HG02840 (cell line): ENCODE results near the gene DISC1.

Experiments
- ATAC-seq: cut with Tn5 transposase; IDR thresholded peaks from one replicate; pipeline ENCODE4 v1.9.1; 2021; ENCODE audit warnings: mild to moderate bottlenecking, moderate library complexity, moderate number of reproducible peaks; ENCODE audit not compliant: unreplicated experiment, low FRiP score

The DISC1 gene

GRCh38 chr1:232048481-232048880 is 421.9 kb downstream of the DISC1 start:
- ATAC-seq = no peak

- ATAC-seq = no peak
Measured at GRCh38 chr1:232049335-232049734, 422.7 kb downstream of the DISC1 start.

GRCh38 chr1:232057217-232057895 is 430.8 kb downstream of the DISC1 start:
- ATAC-seq = no peak

GRCh38 chr1:232057896-232058274 is 431.3 kb downstream of the DISC1 start:
- no peak for ATAC-seq

GRCh38 chr1:232059726-232060374 is 433.3 kb downstream of the DISC1 start:
- ATAC-seq = no peak

GRCh38 chr1:232062967-232063366 is 436.4 kb downstream of the DISC1 start:
- no peak for ATAC-seq

GRCh38 chr1:232066521-232066920 is 439.9 kb downstream of the DISC1 start:
- no peak for ATAC-seq

GRCh38 chr1:232074265-232074664 is 447.7 kb downstream of the DISC1 start:
- ATAC-seq = no peak

GRCh38 chr1:232077809-232078208 is 451.2 kb downstream of the DISC1 start:
- ATAC-seq = no peak

GRCh38 chr1:232084584-232085223 is 458.1 kb downstream of the DISC1 start:
- ATAC-seq = no peak

GRCh38 chr1:232090816-232091215 is 464.2 kb downstream of the DISC1 start:
- no peak for ATAC-seq
